ENCODE measurements around the gene NREP. TPM values are rescaled to one million over a fixed set of nuclear protein-coding genes. Genes with fewer than 3 reads are reported as not detected.

The NREP gene
- total RNA-seq, 4 donors from 2014 or later: 4.6 to 14.2 (median 7.4) TPM

- H3K4me3 ChIP-seq: no peak overlapping the region
- intact Hi-C loops (cut with DNase I): no loop called here
- TF ChIP-seq CTCF (IDR thresholded peaks at IDR 0.05) (no peak), POLR2A (IDR thresholded peaks at IDR 0.05) (no peak)
- no peaks in the 10 kb centered on the region for H3K27me3 ChIP-seq
- H3K4me1 ChIP-seq: peaks cover 0 to 6% (median 0%) of the 10 kb centered on the region in 3 donors
- no peak for DNase-seq
- H3K36me3 ChIP-seq: no peaks in the 10 kb centered on the region
- no peaks in the 10 kb centered on the region for H3K9me3 ChIP-seq
- no peak overlapping the region for H3K27ac ChIP-seq
- 40 to 41% methylated on average over 3 of the region's 3 CpGs for WGBS, 2 donors
Observed at GRCh38 chr5:111783537-111783936, 26.5 kb upstream of the NREP start.

DNA sequence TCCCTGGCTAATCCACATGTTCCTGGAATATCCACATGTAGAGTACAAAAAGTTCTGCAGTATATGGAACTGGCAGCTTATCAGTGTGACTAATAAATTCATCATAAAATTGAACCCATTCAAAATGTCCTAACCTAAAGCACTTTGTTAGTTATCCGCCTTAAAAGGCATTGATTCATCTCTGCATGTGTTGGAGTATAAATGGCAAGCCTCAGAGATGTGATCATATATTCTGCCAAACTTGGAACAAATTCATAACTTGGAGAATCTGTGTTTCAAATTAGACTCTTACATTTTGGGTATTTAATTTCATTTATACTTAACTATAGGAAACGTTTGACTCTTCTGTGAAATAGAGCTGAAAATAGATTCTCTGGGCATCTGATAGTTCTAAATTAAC lies 25.2 kb upstream of the NREP start:
- peaks cover 0 to 6% (median 0%) of the 10 kb centered on the region in 3 donors for H3K4me1 ChIP-seq
- WGBS, 2 donors: 47 to 54% methylated on average over 2 of the region's 2 CpGs
- no peak for DNase-seq
- TF ChIP-seq CTCF (IDR thresholded peaks at IDR 0.05) (no peak), POLR2A (IDR thresholded peaks at IDR 0.05) (no peak)
- intact Hi-C loops (cut with DNase I): no loop called here
- no peaks in the 10 kb centered on the region for H3K9me3 ChIP-seq
- no peak overlapping the region for H3K27ac ChIP-seq
- no peak overlapping the region for H3K4me3 ChIP-seq
- H3K27me3 ChIP-seq: no peaks in the 10 kb centered on the region
- no peaks in the 10 kb centered on the region for H3K36me3 ChIP-seq

GRCh38 chr5:111781200-111781599 lies 24.2 kb upstream of the NREP start:
- Histone ChIP-seq H3K27me3 (no peaks in the 10 kb centered on the region), H3K36me3 (no peaks in the 10 kb centered on the region), H3K27ac (no peak overlapping the region), H3K9me3 (no peaks in the 10 kb centered on the region), H3K4me3 (no peak overlapping the region), H3K4me1 (peaks cover 0 to 6% (median 0%) of the 10 kb centered on the region in 3 donors)
- no peak for TF ChIP-seq CTCF (IDR thresholded peaks at IDR 0.05)
- TF ChIP-seq POLR2A (IDR thresholded peaks at IDR 0.05): no peak
- intact Hi-C loops (cut with DNase I): no loop called here
- DNase-seq: no peak
- 57 to 68% methylated on average over 5 to 6 of the region's 6 CpGs for WGBS, 2 donors

DNA sequence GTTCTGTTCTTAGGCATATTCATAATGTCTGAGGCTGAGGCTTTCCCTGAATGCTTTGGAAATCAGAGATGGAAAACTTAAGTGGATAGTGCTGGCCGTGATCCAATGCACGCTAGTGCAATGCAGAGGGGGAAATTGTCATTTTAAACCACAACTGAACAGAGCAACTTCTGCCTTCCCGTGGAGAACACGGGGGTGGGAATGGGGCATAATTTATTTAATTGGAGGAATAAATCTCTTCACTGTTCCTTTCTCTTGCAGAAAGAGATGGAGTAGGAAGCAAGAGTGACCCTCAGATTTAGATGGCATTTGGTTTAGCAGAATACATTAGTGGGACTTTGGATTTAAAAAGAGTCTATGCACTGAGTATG lies 22.9 kb upstream of the NREP start:
- Histone ChIP-seq H3K27me3 (no peaks in the 10 kb centered on the region), H3K36me3 (no peaks in the 10 kb centered on the region), H3K9me3 (no peaks in the 10 kb centered on the region), H3K4me3 (no peak overlapping the region), H3K27ac (no peak overlapping the region), H3K4me1 (peaks cover 0 to 8% (median 0%) of the 10 kb centered on the region in 3 donors)
- 49 to 53% methylated on average over 4 of the region's 4 CpGs for WGBS, 2 donors
- TF ChIP-seq CTCF (IDR thresholded peaks at IDR 0.05) (no peak), POLR2A (IDR thresholded peaks at IDR 0.05) (no peak)
- intact Hi-C loops (cut with DNase I): no loop called here
- DNase-seq: no peak

DNA sequence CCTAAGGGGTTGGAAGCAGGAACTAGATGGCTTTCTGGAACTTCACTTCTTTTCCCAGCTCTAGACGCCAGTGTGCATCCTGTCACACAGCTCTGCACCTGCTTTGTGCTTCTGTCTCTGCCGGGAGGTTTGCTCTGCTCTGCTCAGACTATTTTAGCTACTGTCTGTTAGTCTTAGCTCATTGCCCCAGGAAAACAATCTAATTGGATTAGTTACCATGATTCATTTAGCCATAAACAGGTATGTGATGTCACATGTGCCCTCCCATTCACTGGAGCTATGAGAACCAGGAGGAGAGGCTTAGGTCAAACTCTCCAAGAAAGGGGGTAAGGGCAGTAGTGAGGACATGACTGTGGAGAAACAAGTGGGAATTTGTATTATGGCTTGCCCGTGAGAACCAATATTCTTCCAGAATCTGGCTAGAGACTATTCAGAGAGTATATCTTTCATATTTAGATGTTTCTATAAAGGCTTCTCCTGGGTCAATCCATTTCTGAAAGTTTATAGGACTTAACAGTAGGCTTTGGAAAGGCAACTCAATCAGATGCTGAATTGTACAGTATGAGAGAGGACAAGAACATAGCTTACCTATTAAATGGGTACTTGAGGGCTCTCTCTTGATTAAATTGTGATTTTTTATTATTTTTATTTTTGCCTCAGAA lies 22.4 kb upstream of the NREP start:
- no peak for DNase-seq
- H3K36me3 ChIP-seq: no peaks in the 10 kb centered on the region
- intact Hi-C loops (cut with DNase I): no loop called here
- no peak for TF ChIP-seq POLR2A (IDR thresholded peaks at IDR 0.05)
- no peak for TF ChIP-seq CTCF (IDR thresholded peaks at IDR 0.05)
- no peaks in the 10 kb centered on the region for H3K27me3 ChIP-seq
- no peak overlapping the region for H3K27ac ChIP-seq
- no peaks in the 10 kb centered on the region for H3K9me3 ChIP-seq
- peaks cover 0 to 13% (median 2%) of the 10 kb centered on the region in 3 donors for H3K4me1 ChIP-seq
- WGBS, 2 donors: 66 to 72% methylated on average over 3 of the region's 3 CpGs
- no peak overlapping the region for H3K4me3 ChIP-seq
